HG02885 (cell line): ENCODE data around the gene F2.
"Not testable (repeated sequence)": the region's sequence is repeated elsewhere in the genome, so short reads cannot be mapped to it uniquely, and the experiment has no call there.

Experiments
- ATAC-seq: cut with Tn5 transposase; IDR thresholded peaks from one replicate; pipeline ENCODE4 v1.9.1; 2021; ENCODE audit warnings: mild to moderate bottlenecking; ENCODE audit not compliant: unreplicated experiment, poor library complexity

The F2 gene

GRCh38 chr11:46710821-46711269 lies 8.2 kb upstream of the F2 start:
- no peak for ATAC-seq

GRCh38 chr11:46711303-46711702 lies 7.7 kb upstream of the F2 start:
- ATAC-seq: no peak

- ATAC-seq: no peak
Measured at GRCh38 chr11:46712874-46713576, 6.0 kb upstream of the F2 start.

GRCh38 chr11:46717825-46718154 lies 1.2 kb upstream of the F2 start:
- ATAC-seq: not testable (repeated sequence)

GRCh38 chr11:46718155-46719019 lies 626 bp upstream of the F2 start:
- no peak for ATAC-seq

GRCh38 chr11:46719543-46720218 lies 668 bp downstream of the F2 start:
- ATAC-seq: no peak

GRCh38 chr11:46721286-46721685 lies 2.3 kb downstream of the F2 start:
- no peak for ATAC-seq

- ATAC-seq: no peak
Measured at GRCh38 chr11:46722566-46723358, 3.7 kb downstream of the F2 start.

GRCh38 chr11:46723359-46723680 lies 4.3 kb downstream of the F2 start:
- ATAC-seq: no peak

GRCh38 chr11:46724088-46724487 lies 5.1 kb downstream of the F2 start:
- no peak for ATAC-seq

- no peak for ATAC-seq
Measured at GRCh38 chr11:46725338-46726205, 6.6 kb downstream of the F2 start.

- no peak for ATAC-seq
Measured at GRCh38 chr11:46726206-46726862, 7.3 kb downstream of the F2 start.

- no peak for ATAC-seq
Measured at GRCh38 chr11:46727952-46728658, 9.1 kb downstream of the F2 start.

GRCh38 chr11:46728659-46729040 lies 9.6 kb downstream of the F2 start:
- ATAC-seq: no peak

GRCh38 chr11:46729110-46730027 lies 10.4 kb downstream of the F2 start:
- no peak for ATAC-seq

GRCh38 chr11:46731545-46731944 lies 12.5 kb downstream of the F2 start:
- no peak for ATAC-seq

- ATAC-seq: no peak
Measured at GRCh38 chr11:46733234-46733633, 14.2 kb downstream of the F2 start.

- ATAC-seq: no peak
Measured at GRCh38 chr11:46736146-46736545, 17.1 kb downstream of the F2 start.
